GM10248 (cell line): Measurements from ENCODE around the gene NDOR1.

Source experiments
- CTCF ChIA-PET: fragments of 300-600 bp; sonication (Branson Sonifier 250); formaldehyde crosslinking; extraction: SDS; loops from one replicate; lab custom pipeline; 2021; ENCODE audit warnings: antibody characterized with exemption; lab: Yijun Ruan, JAX
- POLR2A ChIA-PET: fragments of 350-650 bp; sonication (Branson Sonifier 250); formaldehyde crosslinking; extraction: SDS; loops from one replicate; lab custom pipeline; 2020; ENCODE audit warnings: antibody characterized with exemption; lab: Yijun Ruan, JAX
- DNase-seq: peaks from one replicate; pipeline ENCODE4 v3.0.0; 2012; ENCODE audit errors: extremely low spot score
- CTCF ChIP-seq: IDR thresholded peaks from 2 replicates; pipeline ENCODE4 v1.5.1; 2012; ENCODE audit warnings: mild to moderate bottlenecking, low read depth; ENCODE audit errors: extremely low read depth, missing control alignments, control extremely low read depth

The NDOR1 gene

DNA sequence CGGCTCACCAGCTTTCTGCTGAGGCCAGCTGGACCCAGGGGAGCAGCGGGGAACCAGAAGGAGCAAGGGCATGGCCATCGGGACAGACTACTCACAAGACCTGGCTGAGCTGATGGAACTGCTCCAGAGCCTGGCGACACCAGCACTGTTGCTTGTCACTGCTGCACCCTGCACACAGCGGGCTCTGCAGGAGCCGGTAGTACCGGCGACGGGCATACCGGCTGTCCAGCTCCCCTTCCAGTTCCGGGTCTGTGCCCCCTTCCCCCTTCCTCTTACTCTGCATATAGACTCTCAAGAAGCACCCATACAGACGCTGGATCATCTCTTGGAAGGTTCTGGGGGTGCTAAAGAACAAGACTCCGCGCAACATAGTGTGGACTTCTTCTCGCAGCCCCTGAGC, 18.1 kb upstream of the NDOR1 start:
- DNase-seq, result no peak
- CTCF ChIA-PET, result interaction anchor here (0.8 to 3.3 kb wide), 12 partner anchors 11 to 140 kb away, joined by 3 to 24 read pairs (median 4); partner anchors contain the start of gene RNF224
- TF ChIP-seq CTCF, result no peak
- POLR2A ChIA-PET, result no interaction called here

- ChIA-PET CTCF (interaction anchor here (0.8 to 3.3 kb wide), 26 partner anchors 9 to 141 kb away, joined by 3 to 24 read pairs (median 5); partner anchors contain the start of genes CYSRT1, RNF208 and RNF224), POLR2A (interaction anchor here (1.0 to 1.8 kb wide), 4 partner anchors 10 to 53 kb away, joined by 4 to 8 read pairs (median 6); partner anchors contain the start of genes TPRN and TUBB4B)
- DNase-seq, result no peak
- TF ChIP-seq CTCF, result no peak
Observed at GRCh38 chr9:137188086-137188489, 17.4 kb upstream of the NDOR1 start.

DNA sequence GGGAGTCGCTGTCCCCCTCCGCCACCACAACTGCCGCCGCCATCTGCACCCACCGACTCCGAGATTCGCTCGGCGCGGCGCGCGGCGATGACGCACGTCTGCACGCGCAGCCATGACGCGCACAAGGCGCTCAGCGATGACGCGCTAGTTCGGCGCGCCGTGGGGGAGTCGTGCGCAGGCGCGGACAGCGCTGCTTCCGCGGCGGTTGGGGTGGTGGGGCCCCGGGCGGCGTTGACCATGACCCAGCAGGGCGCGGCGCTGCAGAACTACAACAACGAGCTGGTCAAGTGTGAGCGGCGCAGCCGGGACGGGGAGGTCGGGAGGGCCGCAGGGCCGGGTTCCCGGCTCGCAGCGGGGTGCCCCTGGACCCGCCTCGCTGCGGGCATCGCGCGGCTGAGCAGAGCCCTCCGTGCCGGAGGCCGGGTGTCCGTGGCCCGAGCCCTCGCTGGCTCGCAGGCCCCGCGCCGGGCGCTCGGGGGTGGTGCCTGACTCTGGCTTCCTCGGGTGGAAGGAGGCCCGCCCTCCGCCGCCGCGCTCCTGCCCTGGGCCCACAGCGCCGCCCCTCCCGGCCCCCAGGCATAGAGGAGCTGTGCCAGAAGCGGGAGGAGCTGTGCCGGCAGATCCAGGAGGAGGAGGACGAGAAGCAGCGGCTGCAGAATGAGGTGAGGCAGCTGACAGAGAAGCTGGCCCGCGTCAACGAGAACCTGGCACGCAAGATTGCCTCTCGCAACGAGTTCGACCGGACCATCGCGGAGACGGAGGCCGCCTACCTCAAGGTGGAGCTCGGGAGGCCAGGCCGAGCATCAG, 16.8 kb upstream of the NDOR1 start, which contains the start of the genes ANAPC2 and SSNA1:
Gene ANAPC2 (minus strand): TSS at position 71 of the 807 bp plus-strand sequence. CDS start 28 bp downstream, at position 43.
Gene SSNA1 (plus strand): TSS at position 187 of the 807 bp plus-strand sequence. CDS start 51 bp downstream, at position 238.
- CTCF ChIA-PET, result interaction anchor here (0.8 to 3.3 kb wide), 32 partner anchors 8 to 125 kb away, joined by 3 to 24 read pairs (median 4); partner anchors contain the start of genes CYSRT1, MAN1B1, RNF208 and RNF224
- POLR2A ChIA-PET, result interaction anchor here (0.9 to 1.8 kb wide), 7 partner anchors 10 to 59 kb away, joined by 4 to 9 read pairs (median 6); partner anchors contain the start of genes TPRN and TUBB4B
- peak; percentile 49 for TF ChIP-seq CTCF
- DNase-seq, result peak; percentile 97

DNA sequence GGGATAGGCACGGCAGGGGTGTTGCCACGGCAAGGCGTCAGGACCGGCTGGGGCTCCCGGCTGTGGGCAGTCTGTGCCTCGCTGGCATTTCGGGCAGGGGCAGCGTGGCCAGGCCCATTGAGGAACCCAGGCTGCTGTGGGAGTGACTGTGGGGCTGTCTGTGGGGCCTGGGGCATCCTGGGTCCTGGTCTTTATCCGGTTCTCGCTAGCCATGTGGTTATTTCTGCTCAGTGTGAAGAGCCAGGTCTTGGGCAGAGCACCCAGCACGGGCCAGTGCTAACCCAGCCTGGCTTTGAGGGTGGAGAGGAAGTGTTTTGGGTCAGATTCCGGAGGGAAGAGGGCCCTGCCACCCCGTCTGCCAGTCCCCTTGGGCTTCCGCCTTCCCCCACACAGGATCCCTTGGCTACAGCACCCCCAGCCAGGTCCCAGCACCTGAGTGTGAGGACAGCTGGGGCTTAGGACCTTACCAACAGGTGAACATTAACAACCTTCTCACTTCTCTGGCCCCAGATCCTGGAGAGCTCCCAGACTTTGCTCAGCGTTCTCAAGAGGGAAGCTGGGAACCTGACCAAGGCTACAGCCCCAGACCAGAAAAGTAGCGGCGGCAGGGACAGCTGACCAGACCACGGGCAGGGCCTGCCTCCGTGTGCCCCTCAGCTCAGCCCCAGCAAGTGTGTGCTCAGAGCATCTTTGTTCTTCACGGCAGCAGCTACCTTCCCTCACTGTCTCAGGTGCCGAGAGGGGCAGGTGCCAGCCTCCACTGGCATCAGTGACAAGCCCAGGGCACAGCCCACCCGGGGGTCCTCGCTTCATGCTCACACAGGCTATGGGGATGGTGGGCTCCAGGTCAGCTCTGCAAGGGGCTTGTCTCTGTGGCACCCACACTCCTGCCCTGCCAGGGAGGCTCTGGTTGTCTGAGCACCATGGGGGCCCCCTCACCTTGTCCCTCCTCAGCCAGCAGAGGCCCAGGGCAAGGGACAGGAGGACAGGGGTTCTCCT, 15.9 kb upstream of the NDOR1 start:
- CTCF ChIA-PET, result interaction anchor here (0.9 to 3.3 kb wide), 31 partner anchors 7 to 126 kb away, joined by 3 to 24 read pairs (median 4); partner anchors contain the start of genes CYSRT1, MAN1B1, RNF208 and RNF224
- POLR2A ChIA-PET, result interaction anchor here (0.9 to 1.8 kb wide), 6 partner anchors 9 to 60 kb away, joined by 5 to 9 read pairs (median 7); partner anchors contain the start of genes TPRN and TUBB4B
- TF ChIP-seq CTCF, result no peak
- DNase-seq, result no peak

DNA sequence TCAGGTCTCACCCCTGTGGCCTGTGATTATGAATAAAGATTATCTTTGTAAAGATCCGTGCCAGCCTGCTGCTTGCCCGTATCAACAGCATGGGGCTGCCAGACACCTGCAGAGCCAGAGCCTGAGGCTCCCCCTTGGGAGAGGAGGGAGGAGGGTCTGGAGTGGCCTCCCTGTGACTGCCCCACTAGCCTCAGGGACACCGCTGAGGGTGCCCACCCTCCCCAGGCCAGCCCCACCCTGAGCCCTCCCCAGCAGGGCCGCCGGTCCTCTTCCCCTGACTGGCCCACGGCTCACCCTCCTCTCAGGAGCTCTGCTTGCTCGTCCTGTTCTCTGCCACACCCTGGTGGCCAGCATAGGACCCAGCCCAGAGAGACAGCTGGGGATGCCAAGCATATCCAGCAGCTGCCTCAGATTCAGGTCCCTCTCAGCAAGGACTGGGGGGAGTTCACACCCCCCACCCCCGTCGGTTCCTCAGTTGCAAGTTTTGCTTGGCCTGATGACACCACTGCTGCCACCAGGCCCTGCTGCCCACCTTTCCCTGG, 15.1 kb upstream of the NDOR1 start:
- POLR2A ChIA-PET, result no interaction called here
- DNase-seq, result no peak

More for the DNA sequence above, 15.1 kb upstream of the NDOR1 start:
- CTCF ChIA-PET, result interaction anchor here (0.9 to 4.0 kb wide), 8 partner anchors 10 to 44 kb away, joined by 3 to 18 read pairs (median 12); partner anchors contain the start of genes CYSRT1, RNF208, RNF224 and TPRN
- no peak for TF ChIP-seq CTCF
